K562 (cell line): Measurements from ENCODE around the gene SEC61A1. TPM values are rescaled to one million over a fixed set of nuclear protein-coding genes. Genes with fewer than 3 reads are reported as not detected.

Experiments used
- ATAC-seq: fragments of 200-7000 bp; cut with Tn5 transposase; 3 replicates; pipeline ENCODE4 v1.9.1; 2020; ENCODE audit warnings: moderate library complexity
- BruUV-seq: library from RNA; stranded (reverse); fragments of 400-500 nt; replicated peaks from 2 replicates; lab custom pipeline; 2021; lab: Mats Ljungman, UMichigan
- CTCF ChIA-PET: fragments of 300-600 bp; formaldehyde crosslinking; extraction: SDS; loops from one replicate; lab custom pipeline; 2021; ENCODE audit warnings: low intra/inter-chr PET ratio; lab: Yijun Ruan, JAX
- POLR2A ChIA-PET: fragments of 300-600, 350-650 bp; sonication (Branson Sonifier 250); formaldehyde crosslinking; extraction: SDS; loops from one replicate; lab custom pipeline; 2021; ENCODE audit warnings: antibody characterized with exemption, inconsistent platforms; lab: Yijun Ruan, JAX
- DNase-seq, 4 experiments: peaks; one replicate each; pipeline versions ENCODE4 v3.0.0 to v3.0.0-alpha.2; 2011 to 2018; ENCODE audit warnings: low spot score in 3 of 4, mixed read lengths in 3 of 4; ENCODE audit errors: extremely low read depth in 1 of 4
- FAIRE-seq: peaks from 2 replicates; lab custom pipeline; 2011; peaks lifted over from hg19 to GRCh38; lab: Jason Lieb, UNC
- H2AFZ ChIP-seq: 2 replicates; pipeline ENCODE4 v1.6.0; 2011; ENCODE audit warnings: low read depth, low read length, control low read depth, inconsistent platforms
- H3K27ac ChIP-seq: fragments of 200-600 bp; 3 replicates; pipeline ENCODE4 v1.8.0; 2011; ENCODE audit warnings: low read depth, mild to moderate bottlenecking, control low read depth, inconsistent platforms, low read length, moderate library complexity, mixed read lengths; ENCODE audit errors: extremely low read depth
- H3K27me3 ChIP-seq, 2 experiments: fragments of 300-600 bp in 1 of 2; 2 replicates in 1 of 2; 3 replicates in 1 of 2; pipeline versions ENCODE4 v1.6.0 to v1.8.0; 2011; ENCODE audit warnings: inconsistent platforms in 2 of 2, low read length in 2 of 2, mild to moderate bottlenecking in 1 of 2, mixed read lengths in 1 of 2, moderate library complexity in 1 of 2; ENCODE audit not compliant: control insufficient read depth in 2 of 2, insufficient read depth in 2 of 2
- H3K36me3 ChIP-seq: fragments of 300-600 bp; 3 replicates; pipeline ENCODE4 v1.8.0; 2011; ENCODE audit warnings: mild to moderate bottlenecking, low read length, inconsistent platforms; ENCODE audit not compliant: control insufficient read depth, insufficient read depth
- H3K4me1 ChIP-seq, 2 experiments: fragments of 200-600 bp in 1 of 2; replicated peaks in 1 of 2; 2 replicates in 1 of 2; 3 replicates in 1 of 2; pipeline versions ENCODE4 v1.5.1 to v1.8.0; 2011; ENCODE audit warnings: inconsistent platforms in 2 of 2, low read length in 2 of 2, mild to moderate bottlenecking in 1 of 2, mixed read lengths in 1 of 2, moderate library complexity in 1 of 2; ENCODE audit not compliant: control insufficient read depth in 2 of 2, insufficient read depth in 2 of 2
- H3K4me2 ChIP-seq: 2 replicates; pipeline ENCODE4 v1.6.1; 2011; ENCODE audit warnings: low read length, control low read depth, inconsistent platforms, mixed read lengths; ENCODE audit not compliant: insufficient read depth
- H3K4me3 ChIP-seq: fragments of 200-600 bp; sonication (generic), shearing (Covaris generic); 2 replicates; pipeline ENCODE4 v1.5.1; 2016; ENCODE audit warnings: control low read depth, inconsistent platforms
- H3K79me2 ChIP-seq: fragments of 200-600 bp; 3 replicates; pipeline ENCODE4 v1.8.0; 2011; ENCODE audit warnings: low read length, inconsistent platforms; ENCODE audit not compliant: control insufficient read depth, insufficient read depth
- H3K9ac ChIP-seq, 2 experiments: 2 replicates each; pipeline versions ENCODE4 v1.6.0 to v1.6.1; 2011; ENCODE audit warnings: low read depth in 2 of 2, low read length in 2 of 2, control low read depth in 1 of 2, inconsistent platforms in 1 of 2, mild to moderate bottlenecking in 1 of 2, mixed read lengths in 1 of 2; ENCODE audit not compliant: insufficient read depth in 1 of 2
- H3K9me1 ChIP-seq: one replicate; pipeline ENCODE4 v1.6.0; 2011; ENCODE audit warnings: inconsistent platforms, mild to moderate bottlenecking, low read length, moderate library complexity; ENCODE audit not compliant: control insufficient read depth, insufficient read depth
- H3K9me3 ChIP-seq: replicated peaks from 2 replicates; pipeline ENCODE4 v1.5.1; 2011; ENCODE audit warnings: low read depth, low read length, inconsistent platforms; ENCODE audit not compliant: control insufficient read depth, insufficient read depth
- H4K20me1 ChIP-seq: replicated peaks from 2 replicates; pipeline ENCODE4 v1.6.1; 2011; ENCODE audit warnings: low read length, inconsistent platforms, mixed read lengths; ENCODE audit not compliant: control insufficient read depth, insufficient read depth
- ARHGAP35 ChIP-seq: fragments of 450-650 bp; IDR thresholded peaks from 2 replicates; pipeline ENCODE4 v1.6.1; 2018; ENCODE audit not compliant: partially characterized antibody
- ARID2 ChIP-seq: fragments of 450-650 bp; IDR thresholded peaks from 2 replicates; pipeline ENCODE4 v1.6.1; 2017; ENCODE audit warnings: antibody characterized with exemption, mild to moderate bottlenecking
- CCAR2 ChIP-seq: fragments of 200-400 bp; formaldehyde crosslinking; IDR thresholded peaks from 2 replicates; pipeline ENCODE4 v1.6.1; 2017; ENCODE audit warnings: mild to moderate bottlenecking, low read depth, low read length
- DACH1 ChIP-seq: fragments of 450-650 bp; IDR thresholded peaks from 2 replicates; pipeline ENCODE4 v1.6.1; 2018; ENCODE audit not compliant: partially characterized antibody
- EGR1 ChIP-seq: fragments of 450-650 bp; conservative IDR thresholded peaks from 2 replicates; pipeline ENCODE4 v1.6.1; 2017; ENCODE audit warnings: mild to moderate bottlenecking
- ESRRA ChIP-seq: fragments of 450-650 bp; IDR thresholded peaks from 2 replicates; pipeline ENCODE4 v1.6.1; 2014; ENCODE audit warnings: low read depth, mild to moderate bottlenecking, moderate library complexity, borderline replicate concordance
- KDM1A ChIP-seq, 2 experiments: fragments of 450-650 bp; IDR thresholded peaks; 2 replicates each; pipeline ENCODE4 v1.6.1; 2016; ENCODE audit warnings: mild to moderate bottlenecking in 2 of 2
- MCM7 ChIP-seq, 2 experiments: fragments of 450-650 bp; IDR thresholded peaks; 2 replicates each; pipeline ENCODE4 v1.6.1; 2016 to 2018
- MYC ChIP-seq, 2 experiments: fragments of 250-450 bp in 1 of 2; sonication (Bioruptor Pico) in 1 of 2; IDR thresholded peaks; 2 replicates each; pipeline versions ENCODE4 v1.5.1 to v1.6.1; 2012 to 2021; ENCODE audit warnings: low read depth in 2 of 2, borderline replicate concordance in 1 of 2, improper control_type of control experiment in 1 of 2, low read length in 1 of 2, mild to moderate bottlenecking in 1 of 2, moderate library complexity in 1 of 2
- POU5F1 ChIP-seq: fragments of 150-350 bp; IDR thresholded peaks from 2 replicates; pipeline ENCODE4 v1.6.1; 2014; ENCODE audit warnings: borderline replicate concordance, low read length, low read depth, mild to moderate bottlenecking; ENCODE audit not compliant: partially characterized antibody
- RAD21 ChIP-seq, 2 experiments: fragments of 250-450 bp in 1 of 2; fragments of 450-650 bp in 1 of 2; sonication (Bioruptor Pico) in 1 of 2; formaldehyde crosslinking in 1 of 2; IDR thresholded peaks in 1 of 2; conservative IDR thresholded peaks in 1 of 2; 2 replicates each; pipeline versions ENCODE4 v1.4.0 to v1.8.0; 2020 to 2022; ENCODE audit warnings: mild to moderate bottlenecking in 2 of 2, moderate library complexity in 1 of 2
- RHOXF2B ChIP-seq: fragments of 250-450 bp; sonication (Bioruptor Pico); conservative IDR thresholded peaks from 2 replicates; pipeline ENCODE4 v1.5.1; 2021
- TAF15 ChIP-seq: fragments of 200-400 bp; formaldehyde crosslinking; IDR thresholded peaks from 2 replicates; pipeline ENCODE4 v1.6.1; 2017; ENCODE audit warnings: mild to moderate bottlenecking, low read depth, low read length, moderate library complexity
- ZBTB8A ChIP-seq: fragments of 450-650 bp; IDR thresholded peaks from 2 replicates; pipeline ENCODE4 v1.6.1; 2018; ENCODE audit warnings: mild to moderate bottlenecking, moderate library complexity; ENCODE audit not compliant: partially characterized antibody
- ZC3H11A ChIP-seq: IDR thresholded peaks from 2 replicates; pipeline ENCODE4 v1.6.1; 2012; ENCODE audit warnings: low read depth, low read length, improper control_type of control experiment
- ZKSCAN3 ChIP-seq: fragments of 250-450 bp; sonication (Bioruptor Pico); IDR thresholded peaks from 2 replicates; pipeline ENCODE4 v1.4.0; 2020
- ZNF282 ChIP-seq: sonication (generic); formaldehyde crosslinking; IDR thresholded peaks from 2 replicates; pipeline ENCODE4 v1.8.1; 2023; ENCODE audit warnings: missing genetic modification reagents
- WGBS: fragments of 100-300 bp; shearing (Covaris generic); methylation state at CpG from one replicate; pipeline ENCODE4 v1.1.6; 2016; ENCODE audit warnings: low coverage, mixed read lengths; ENCODE audit not compliant: insufficient coverage; ENCODE audit errors: missing lambda C conversion rate; 5-methylcytosine and 5-hydroxymethylcytosine counted together
- in situ Hi-C: fragments of 300-500 bp; cut with MboI; formaldehyde crosslinking; loops from 4 replicates; pipeline ENCODE4 v1.15.0; 2018; ENCODE audit warnings: inconsistent platforms, mixed read lengths
- intact Hi-C: fragments of 100-400 bp; cut with micrococcal nuclease; formaldehyde crosslinking; loops from 2 replicates; pipeline ENCODE4 v1.14.2; 2022
- polyA plus RNA-seq, 8 experiments: library from polyadenylated mRNA; depleted of rRNA in 4 of 8; stranded (reverse) in 5 of 8; unstranded in 3 of 8; fragments of >200 nt; fragmentation: Nextera tagmentation in 2 of 8; fragmentation: Illumina TruSeq in 1 of 8; extraction: Ambion mirVana in 2 of 8; extraction: Trizol in 1 of 8; gene quantifications; 2 replicates each; pipeline versions ENCODE4 v1.2.1 to v1.2.3, GENCODE V29; 2011 to 2014; ENCODE audit warnings: inconsistent platforms in 1 of 8, missing spikeins in 1 of 8
- total RNA-seq, 7 experiments: library from RNA; depleted of rRNA in 6 of 7; stranded (reverse); fragments of >200 nt in 6 of 7; fragmentation: Illumina TruSeq in 2 of 7; extraction: Trizol in 2 of 7; gene quantifications; 2 replicates each; pipeline versions ENCODE4 v1.2.1 to v1.2.3, GENCODE V29; 2011 to 2021; ENCODE audit warnings: low replicate concordance in 1 of 7
- TF ChIP-seq, protein P1 (sequence below), 2 experiments: fragments of 200-800 bp in 1 of 2; sonication (Bioruptor generic) in 1 of 2; sonication (generic) in 1 of 2; formaldehyde crosslinking in 1 of 2; IDR thresholded peaks in 1 of 2; conservative IDR thresholded peaks in 1 of 2; 2 replicates each; pipeline versions ENCODE4 v1.5.0 to v1.6.1; 2016 to 2020; ENCODE audit warnings: missing compliant biosample characterization in 1 of 2, missing genetic modification characterization in 1 of 2, missing genetic modification reagents in 1 of 2
- TF ChIP-seq, protein P2 (sequence below): sonication (generic); formaldehyde crosslinking; IDR thresholded peaks from 2 replicates; pipeline ENCODE4 v1.8.0; 2022; ENCODE audit warnings: mild to moderate bottlenecking, missing genetic modification reagents

The SEC61A1 gene
- total and polyA plus RNA-seq, 9 of the 15 experiments (the other 6 are each of a cell fraction or from before 2014, with no cell fraction given) = 1.9 to 140 (median 79.1) TPM

DNA sequence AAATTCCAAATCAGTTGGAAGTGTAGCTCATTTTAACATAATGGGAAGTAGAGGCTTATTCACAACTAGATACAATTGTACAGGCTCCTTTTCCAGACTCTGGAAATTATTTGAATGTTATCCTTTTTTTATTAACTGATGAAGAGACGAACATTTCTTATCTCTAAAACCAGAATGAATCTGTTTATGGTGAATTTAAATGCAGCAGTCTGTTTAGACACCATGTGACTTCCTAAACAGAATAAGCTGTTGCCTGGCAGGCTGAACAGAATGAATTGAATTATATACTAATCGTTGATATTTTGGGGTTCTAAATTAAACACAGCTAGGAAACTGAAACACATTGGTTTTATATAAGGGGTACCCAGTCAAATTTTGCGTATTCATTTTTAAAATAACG is 4.0 kb downstream of the SEC61A1 start:
- POLR2A ChIA-PET = interaction anchor here (1.0 to 3.1 kb wide), 3 partner anchors 9 to 24 kb away, joined by 3 to 25 read pairs (median 3); no protein-coding TSS in a partner anchor
- in situ Hi-C loops (no loop called here), intact Hi-C loops (no loop called here)
- Histone ChIP-seq H3K4me1 (peaks cover 0 to 17% of the 10 kb centered on the region in 2 experiments; a peak in 2 of 5 replicates), H3K4me2 (no peak overlapping the region), H3K27me3 (no peaks in the 10 kb centered on the region), H4K20me1 (0 out of 2 replicates have a peak, but pooled peaks cover 11% of the 10 kb centered on the region), H3K4me3 (no peak overlapping the region), H2AFZ (no peak overlapping the region), H3K79me2 (peaks cover 51% of the 10 kb centered on the region), H3K9me1 (no peaks in the 10 kb centered on the region), H3K9me3 (no peaks in the 10 kb centered on the region), H3K36me3 (peaks cover 80% of the 10 kb centered on the region), H3K9ac (no peak overlapping the region), H3K27ac (no peak overlapping the region)
- DNase-seq (no peak), FAIRE-seq (no peak), ATAC-seq (no peak)
- no TSS peak for BruUV-seq
- TF ChIP-seq DACH1 = no peak
- TF ChIP-seq ZC3H11A = no peak
- TF ChIP-seq EGR1 = no peak
- no peak for TF ChIP-seq ARID2
- TF ChIP-seq TAF15 = no peak
- TF ChIP-seq RHOXF2B (CRISPR knock-in tag) = no peak
- TF ChIP-seq ZKSCAN3 (CRISPR knock-in tag) = no peak
- TF ChIP-seq, protein P1, sequence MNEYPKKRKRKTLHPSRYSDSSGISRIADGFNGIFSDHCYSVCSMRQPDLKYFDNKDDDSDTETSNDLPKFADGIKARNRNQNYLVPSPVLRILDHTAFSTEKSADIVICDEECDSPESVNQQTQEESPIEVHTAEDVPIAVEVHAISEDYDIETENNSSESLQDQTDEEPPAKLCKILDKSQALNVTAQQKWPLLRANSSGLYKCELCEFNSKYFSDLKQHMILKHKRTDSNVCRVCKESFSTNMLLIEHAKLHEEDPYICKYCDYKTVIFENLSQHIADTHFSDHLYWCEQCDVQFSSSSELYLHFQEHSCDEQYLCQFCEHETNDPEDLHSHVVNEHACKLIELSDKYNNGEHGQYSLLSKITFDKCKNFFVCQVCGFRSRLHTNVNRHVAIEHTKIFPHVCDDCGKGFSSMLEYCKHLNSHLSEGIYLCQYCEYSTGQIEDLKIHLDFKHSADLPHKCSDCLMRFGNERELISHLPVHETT (CRISPR knock-in tag; conservative IDR thresholded peaks at IDR 0.05 in 1 of 2, IDR thresholded peaks at IDR 0.05 in 1 of 2) = no peak
- TF ChIP-seq ZNF282 (CRISPR knock-in tag) = no peak
- TF ChIP-seq POU5F1 = no peak
- TF ChIP-seq MCM7 (IDR thresholded peaks at IDR 0.05) = no peak
- no peak for TF ChIP-seq CCAR2
- no peak for TF ChIP-seq RAD21 (CRISPR knock-in tag; conservative IDR thresholded peaks at IDR 0.05 in 1 of 2, IDR thresholded peaks at IDR 0.05 in 1 of 2)
- TF ChIP-seq, protein P2, sequence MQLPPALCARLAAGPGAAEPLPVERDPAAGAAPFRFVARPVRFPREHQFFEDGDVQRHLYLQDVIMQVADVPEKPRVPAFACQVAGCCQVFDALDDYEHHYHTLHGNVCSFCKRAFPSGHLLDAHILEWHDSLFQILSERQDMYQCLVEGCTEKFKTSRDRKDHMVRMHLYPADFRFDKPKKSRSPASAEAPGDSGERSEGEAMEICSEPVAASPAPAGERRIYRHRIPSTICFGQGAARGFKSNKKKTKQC (CRISPR knock-in tag) = no peak
- TF ChIP-seq ESRRA = no peak
- TF ChIP-seq MYC (IDR thresholded peaks at IDR 0.05; ENCODE audit: low read depth, low read length) = no peak
- TF ChIP-seq MYC (CRISPR knock-in tag; IDR thresholded peaks at IDR 0.05; ENCODE audit: borderline replicate concordance, low read depth) = no peak
- TF ChIP-seq ZBTB8A = no peak
- no peak for TF ChIP-seq ARHGAP35
- no peak for TF ChIP-seq KDM1A (IDR thresholded peaks at IDR 0.05)
- 90% methylated on average over 4 of the region's 4 CpGs for WGBS
- CTCF ChIA-PET = no interaction called here
